HG03439 (cell line): ENCODE data around the gene ERP44.
"Not testable (repeated sequence)": the region's sequence is repeated elsewhere in the genome, so short reads cannot be mapped to it uniquely, and the experiment has no call there.

Experiments
- ATAC-seq: cut with Tn5 transposase; IDR thresholded peaks from one replicate; pipeline ENCODE4 v1.9.1; 2021; ENCODE audit warnings: mild to moderate bottlenecking, moderate library complexity; ENCODE audit not compliant: unreplicated experiment

Gene ERP44

GRCh38 chr9:100098887-100099721, at the start of gene ERP44, which contains the start of gene INVS:
Gene ERP44 (minus strand): TSS chr9:100099000. CDS start chr9:100098840, 160 bp downstream.
Gene INVS (plus strand): TSS chr9:100099243. CDS start chr9:100104522, 5,279 bp downstream.
- peak; percentile 98 for ATAC-seq

DNA sequence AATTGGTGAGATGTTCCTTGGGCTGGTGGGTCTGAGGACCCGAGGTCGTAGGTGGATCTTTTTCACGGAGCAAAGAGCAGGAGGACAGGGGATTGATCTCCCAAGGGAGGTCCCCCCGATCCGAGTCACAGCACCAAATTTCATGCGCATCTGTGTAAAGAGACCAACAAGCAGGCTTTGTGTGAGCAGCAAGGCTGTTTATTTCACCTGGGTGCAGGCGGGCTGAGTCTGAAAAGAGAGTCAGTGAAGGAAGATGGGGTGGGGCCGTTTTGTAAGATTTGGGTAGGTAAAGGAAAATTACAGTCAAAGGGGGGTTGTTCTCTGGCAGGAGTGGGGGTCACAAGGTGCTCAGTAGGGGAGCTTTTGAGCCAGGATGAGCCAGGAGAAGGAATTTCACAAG, 47.2 kb upstream of the ERP44 start:
- not testable (repeated sequence) for ATAC-seq

GRCh38 chr9:100145167-100145934, 46.6 kb upstream of the ERP44 start:
- not testable (repeated sequence) for ATAC-seq

GRCh38 chr9:100141862-100142261, 43.1 kb upstream of the ERP44 start:
- not testable (repeated sequence) for ATAC-seq

DNA sequence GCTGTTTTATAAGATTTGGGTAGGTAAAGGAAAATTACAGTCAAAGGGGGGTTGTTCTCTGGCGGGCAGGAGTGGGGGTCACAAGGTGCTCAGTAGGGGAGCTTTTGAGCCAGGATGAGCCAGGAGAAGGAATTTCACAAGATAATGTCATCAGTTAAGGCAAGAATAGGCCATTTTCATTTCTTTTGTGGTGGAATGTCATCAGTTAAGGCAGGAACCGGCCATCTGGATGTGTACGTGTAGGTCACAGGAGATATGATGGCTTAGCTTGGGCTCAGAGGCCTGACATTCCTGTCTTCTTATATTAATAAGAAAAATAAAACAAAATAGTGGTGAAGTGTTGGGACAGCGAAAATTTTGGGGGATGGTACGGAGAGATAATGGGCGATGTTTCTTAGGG, 41.5 kb upstream of the ERP44 start:
- not testable (repeated sequence) for ATAC-seq

DNA sequence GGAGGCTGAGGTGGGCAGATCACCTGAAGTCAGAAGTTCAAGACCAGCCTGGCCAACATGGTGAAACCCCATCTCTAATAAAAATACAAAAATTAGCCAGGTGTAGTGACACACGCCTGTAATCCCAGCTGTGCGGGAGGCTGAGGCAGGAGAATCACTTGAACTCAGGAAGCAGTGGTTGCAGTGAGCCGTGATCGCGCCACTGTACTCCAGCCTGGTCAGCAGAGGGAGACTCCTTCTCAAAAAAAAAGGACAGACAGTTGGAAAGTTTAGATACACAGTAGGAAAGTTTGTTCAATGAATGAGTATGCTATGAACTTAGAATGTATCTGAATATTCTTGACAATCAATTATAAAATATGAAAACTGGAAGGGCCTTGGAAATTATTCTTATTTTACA, 38.0 kb upstream of the ERP44 start:
- not testable (repeated sequence) for ATAC-seq

DNA sequence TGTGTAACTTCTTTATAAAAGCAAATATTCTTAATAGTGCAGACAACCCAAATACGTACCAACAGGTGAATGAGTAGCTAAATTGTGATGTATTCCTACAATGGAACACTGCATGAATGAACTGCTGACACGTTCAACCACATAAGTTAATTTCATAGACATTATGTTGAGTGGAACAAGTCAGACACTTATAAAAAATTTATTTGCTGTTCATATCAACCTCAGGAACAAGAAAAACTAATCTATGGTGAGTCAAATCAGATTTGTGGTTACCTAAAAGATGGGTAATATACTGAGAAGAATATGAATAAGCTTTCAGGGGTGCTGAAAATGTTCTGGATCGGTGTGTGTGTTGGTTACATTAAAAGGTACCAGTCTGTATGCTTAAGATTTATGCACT, 35.9 kb upstream of the ERP44 start:
- no peak for ATAC-seq

DNA sequence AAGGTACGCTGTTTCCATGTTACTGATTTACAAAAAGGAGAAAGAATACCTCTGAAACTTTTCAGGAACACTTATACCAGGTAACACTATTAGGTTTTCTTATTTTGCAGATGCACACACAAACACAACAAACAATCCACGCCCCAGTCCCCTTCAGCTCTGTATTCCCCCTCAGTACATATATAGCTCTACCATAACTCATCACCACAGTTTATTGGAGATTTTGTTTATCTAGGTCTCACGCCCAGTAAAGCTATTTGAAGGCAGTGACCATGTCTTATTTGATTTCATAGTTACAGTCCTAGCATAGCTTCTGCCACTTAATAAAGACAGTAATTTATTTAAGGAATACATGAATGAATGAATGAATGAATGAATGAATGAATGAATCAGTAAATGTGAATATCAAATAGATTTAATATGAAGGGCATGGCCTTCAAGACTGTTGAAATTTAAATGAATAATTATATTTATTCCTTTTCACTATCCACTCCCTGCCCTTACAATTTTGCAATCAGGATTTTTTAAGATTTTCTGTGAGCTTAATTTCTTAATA, 33.2 kb upstream of the ERP44 start:
- no peak for ATAC-seq

- no peak for ATAC-seq
These were observed 32.4 kb upstream of the ERP44 start for GRCh38 chr9:100131216-100131615.

DNA sequence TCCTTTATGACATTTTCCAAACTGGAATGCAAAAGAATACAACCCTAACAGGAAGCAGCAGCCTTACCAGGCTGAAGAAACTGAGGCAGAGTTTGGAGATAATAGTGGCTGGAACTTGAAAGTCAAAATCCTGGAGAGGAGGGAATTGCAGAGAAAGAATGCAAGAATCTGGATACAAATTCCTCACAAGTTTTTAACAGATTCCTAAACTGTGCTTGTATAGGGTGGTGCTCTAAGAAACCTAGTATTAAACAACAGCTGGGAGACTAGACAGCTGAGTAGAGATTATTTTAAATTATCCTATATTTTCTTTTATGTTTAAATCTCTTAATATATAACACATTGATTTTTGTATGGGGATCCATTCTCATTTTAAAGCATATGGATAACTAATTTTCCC, 31.0 kb upstream of the ERP44 start:
- ATAC-seq = no peak

DNA sequence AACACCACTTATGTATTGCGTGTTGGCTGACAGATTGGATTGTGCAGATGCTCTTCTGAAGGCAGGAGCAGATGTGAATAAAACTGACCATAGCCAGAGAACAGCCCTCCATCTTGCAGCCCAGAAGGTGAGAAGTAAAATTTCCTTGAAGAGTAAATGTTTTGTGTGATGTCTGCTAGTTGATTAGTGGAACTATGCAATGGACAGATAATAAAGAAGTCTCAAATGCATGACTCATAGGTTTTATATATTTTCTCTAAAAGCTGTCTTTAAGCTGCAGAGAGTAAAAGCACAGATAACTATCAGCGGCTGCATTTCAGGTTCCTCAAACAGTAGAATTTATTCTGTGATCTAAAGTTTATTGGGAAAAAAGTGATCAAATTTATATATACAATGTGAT, 27.6 kb upstream of the ERP44 start:
- ATAC-seq = no peak

- ATAC-seq = no peak
These were observed 27.1 kb upstream of the ERP44 start for GRCh38 chr9:100125910-100126309.

DNA sequence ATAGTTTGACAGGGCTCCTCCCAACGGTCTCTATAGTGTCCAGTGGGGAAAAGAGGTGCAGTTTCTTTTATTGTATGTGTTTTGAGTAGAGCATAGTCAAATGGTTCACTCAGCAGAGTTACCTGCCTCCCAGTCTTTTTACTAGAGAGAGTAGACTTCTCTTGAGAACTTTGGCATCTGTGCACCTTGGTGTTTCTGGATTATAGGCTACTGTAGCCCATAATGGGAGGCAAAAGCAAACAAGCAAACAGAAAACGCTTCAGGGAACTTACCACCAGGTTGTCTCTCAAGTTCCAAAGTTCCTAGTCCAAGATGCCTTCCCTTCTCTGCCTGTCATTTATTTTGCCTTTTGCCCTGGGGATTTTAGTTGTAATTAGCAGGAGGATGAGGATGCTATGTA, 26.4 kb upstream of the ERP44 start:
- no peak for ATAC-seq

DNA sequence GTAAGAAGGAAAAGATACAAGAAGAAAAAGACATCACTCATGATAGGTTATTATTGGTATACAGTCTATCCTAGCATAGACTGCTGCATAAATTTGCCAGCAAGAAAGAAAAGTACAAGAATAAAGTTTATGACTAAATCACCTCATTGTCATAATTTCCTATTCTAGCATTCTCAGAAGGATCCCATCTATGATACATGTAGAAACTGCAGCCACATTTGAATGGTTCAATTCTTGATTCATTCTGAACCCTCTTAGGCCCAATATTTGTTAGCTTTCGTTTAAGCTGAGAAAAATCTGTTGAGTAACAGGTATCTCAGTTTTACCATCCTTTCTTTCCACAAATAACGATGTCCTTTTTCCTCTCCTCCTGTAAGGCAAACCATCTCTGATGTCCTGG, 21.5 kb upstream of the ERP44 start:
- no peak for ATAC-seq

GRCh38 chr9:100117316-100117715, 18.5 kb upstream of the ERP44 start:
- no peak for ATAC-seq

- no peak for ATAC-seq
These were observed 14.0 kb upstream of the ERP44 start for GRCh38 chr9:100112677-100113336.

DNA sequence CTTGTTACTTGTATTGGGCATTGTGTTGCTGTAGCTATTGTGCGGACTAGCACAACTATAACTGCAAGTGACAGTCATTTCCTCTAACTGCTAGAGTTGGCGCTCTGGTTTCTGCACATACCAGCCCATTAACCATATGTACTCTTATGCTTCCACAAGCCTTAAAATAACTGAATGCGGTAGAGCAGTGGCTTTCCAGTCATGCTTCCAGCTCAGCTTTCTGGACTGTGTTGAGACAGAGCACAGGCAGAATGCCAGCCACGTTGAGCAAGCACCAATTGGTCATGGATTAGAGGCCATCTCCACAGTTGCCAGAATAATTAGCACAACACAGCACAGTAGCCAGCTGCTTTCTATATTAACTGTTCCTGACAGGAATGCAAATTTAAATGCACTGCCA, 12.4 kb upstream of the ERP44 start:
- ATAC-seq = no peak

DNA sequence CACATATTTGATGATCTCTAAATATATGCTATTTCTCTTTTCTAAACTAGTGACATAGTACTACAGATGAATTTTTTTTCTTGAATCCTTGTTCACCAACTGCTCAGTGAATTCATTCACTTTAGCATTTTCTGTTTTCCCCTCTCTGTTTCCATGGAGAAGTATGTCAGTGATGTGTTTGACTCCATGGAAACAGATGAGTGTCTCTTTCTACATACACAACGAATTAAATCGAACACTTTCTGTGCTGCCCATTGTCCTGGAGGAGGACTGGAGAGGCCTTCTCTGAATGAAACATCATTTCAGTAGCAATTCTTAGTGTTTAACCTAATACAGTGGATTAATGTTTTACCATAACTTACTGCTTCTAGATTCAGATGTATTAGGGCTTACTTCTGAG, 9.8 kb upstream of the ERP44 start:
- no peak for ATAC-seq

GRCh38 chr9:100106616-100107015, 7.8 kb upstream of the ERP44 start:
- no peak for ATAC-seq

GRCh38 chr9:100105861-100106260, 7.1 kb upstream of the ERP44 start:
- no peak for ATAC-seq

- no peak for ATAC-seq
These were observed 5.5 kb upstream of the ERP44 start for GRCh38 chr9:100104314-100104713.
